Astrocyte (in vitro differentiated cells and primary cell): ENCODE measurements around the gene GDPD2.

Experiments used
- EZH2 ChIP-seq: IDR thresholded peaks from 2 replicates; pipeline ENCODE4 v1.6.1; 2012; ENCODE audit warnings: mild to moderate bottlenecking, low read length, inconsistent platforms; ENCODE audit not compliant: insufficient read depth
- TF ChIP-seq, protein P1 (sequence below): IDR thresholded peaks from 2 replicates; pipeline ENCODE4 v1.5.1; 2011; ENCODE audit warnings: low read depth, mild to moderate bottlenecking, inconsistent platforms, low read length, moderate library complexity; ENCODE audit not compliant: insufficient read depth

DNA sequence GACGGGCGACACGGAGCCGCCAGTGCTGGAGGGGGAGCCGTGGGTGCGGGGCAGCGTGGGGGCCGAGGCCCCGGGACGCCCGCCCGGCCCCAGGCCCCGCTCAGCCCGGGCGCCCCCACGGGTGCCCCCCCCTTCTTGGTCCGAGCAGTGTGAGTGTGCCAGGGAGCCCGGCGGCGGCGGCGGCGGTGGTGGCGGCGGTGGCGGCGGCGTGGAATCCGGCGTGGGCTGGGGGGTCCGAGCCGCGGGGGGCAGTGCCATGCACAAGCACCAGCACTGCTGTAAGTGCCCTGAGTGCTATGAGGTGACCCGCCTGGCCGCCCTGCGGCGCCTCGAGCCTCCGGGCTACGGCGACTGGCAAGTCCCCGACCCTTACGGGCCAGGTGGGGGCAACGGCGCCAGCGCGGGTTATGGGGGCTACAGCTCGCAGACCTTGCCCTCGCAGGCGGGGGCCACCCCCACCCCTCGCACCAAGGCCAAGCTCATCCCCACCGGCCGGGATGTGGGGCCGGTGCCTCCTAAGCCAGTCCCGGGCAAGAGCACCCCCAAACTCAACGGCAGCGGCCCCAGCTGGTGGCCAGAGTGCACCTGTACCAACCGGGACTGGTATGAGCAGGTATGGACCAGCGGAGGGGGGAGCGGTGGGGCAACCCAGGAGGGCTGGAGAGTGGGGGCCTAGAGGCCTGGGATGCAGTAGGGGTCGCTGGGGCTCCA lies 22.0 kb downstream of the GDPD2 start:
- TF ChIP-seq, protein P1, sequence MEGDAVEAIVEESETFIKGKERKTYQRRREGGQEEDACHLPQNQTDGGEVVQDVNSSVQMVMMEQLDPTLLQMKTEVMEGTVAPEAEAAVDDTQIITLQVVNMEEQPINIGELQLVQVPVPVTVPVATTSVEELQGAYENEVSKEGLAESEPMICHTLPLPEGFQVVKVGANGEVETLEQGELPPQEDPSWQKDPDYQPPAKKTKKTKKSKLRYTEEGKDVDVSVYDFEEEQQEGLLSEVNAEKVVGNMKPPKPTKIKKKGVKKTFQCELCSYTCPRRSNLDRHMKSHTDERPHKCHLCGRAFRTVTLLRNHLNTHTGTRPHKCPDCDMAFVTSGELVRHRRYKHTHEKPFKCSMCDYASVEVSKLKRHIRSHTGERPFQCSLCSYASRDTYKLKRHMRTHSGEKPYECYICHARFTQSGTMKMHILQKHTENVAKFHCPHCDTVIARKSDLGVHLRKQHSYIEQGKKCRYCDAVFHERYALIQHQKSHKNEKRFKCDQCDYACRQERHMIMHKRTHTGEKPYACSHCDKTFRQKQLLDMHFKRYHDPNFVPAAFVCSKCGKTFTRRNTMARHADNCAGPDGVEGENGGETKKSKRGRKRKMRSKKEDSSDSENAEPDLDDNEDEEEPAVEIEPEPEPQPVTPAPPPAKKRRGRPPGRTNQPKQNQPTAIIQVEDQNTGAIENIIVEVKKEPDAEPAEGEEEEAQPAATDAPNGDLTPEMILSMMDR: no peak
- peak; percentile 53 for TF ChIP-seq EZH2
